HG03469 (cell line): Measurements from ENCODE around the gene POU3F4.

Source experiments
- ATAC-seq: cut with Tn5 transposase; IDR thresholded peaks from one replicate; pipeline ENCODE4 v1.9.1; 2021; ENCODE audit warnings: mild to moderate bottlenecking, moderate library complexity, moderate number of reproducible peaks; ENCODE audit not compliant: unreplicated experiment

Gene POU3F4

DNA sequence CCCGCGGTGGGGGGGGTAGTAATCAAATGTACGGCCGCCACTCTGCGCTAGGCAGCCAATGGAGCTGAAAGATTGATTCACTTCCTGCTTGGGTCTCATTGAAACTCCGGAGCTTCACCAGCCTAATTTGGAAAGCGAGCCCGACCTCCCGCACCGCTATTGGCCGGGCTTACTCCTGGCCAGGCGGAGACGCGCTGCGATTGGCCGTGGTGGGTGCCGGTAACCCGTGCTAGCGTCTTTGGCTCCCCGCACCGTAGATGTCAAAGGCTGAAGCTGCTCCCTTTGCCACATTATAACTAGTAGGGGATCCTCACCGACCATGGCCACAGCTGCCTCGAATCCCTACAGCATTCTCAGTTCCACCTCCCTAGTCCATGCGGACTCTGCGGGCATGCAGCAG lies at the start of gene POU3F4:
Gene POU3F4, plus strand, starts transcription at position 285 of the 400 bp plus-strand sequence. Its CDS starts 35 bp downstream, at position 320.
- ATAC-seq, result no peak

DNA sequence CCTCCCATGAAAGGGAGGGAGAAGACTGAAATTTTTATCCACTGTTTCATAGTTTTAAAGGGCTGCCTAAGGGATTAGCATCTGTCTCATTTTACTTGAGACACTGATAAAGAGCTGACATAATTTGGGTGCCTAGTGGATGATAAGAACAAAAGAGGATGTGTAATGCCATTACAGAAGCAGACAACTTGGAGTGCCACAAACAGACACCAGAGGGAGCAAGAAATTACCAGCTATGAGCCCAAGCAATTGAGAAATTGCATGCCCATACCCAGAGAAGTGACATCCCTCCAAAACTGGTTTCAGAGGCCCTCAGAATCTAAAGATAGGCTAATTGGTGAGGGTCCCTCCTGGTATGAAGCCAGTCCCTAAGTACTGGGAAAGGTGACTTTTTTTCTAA lies 38.5 kb upstream of the POU3F4 start:
- no peak for ATAC-seq

DNA sequence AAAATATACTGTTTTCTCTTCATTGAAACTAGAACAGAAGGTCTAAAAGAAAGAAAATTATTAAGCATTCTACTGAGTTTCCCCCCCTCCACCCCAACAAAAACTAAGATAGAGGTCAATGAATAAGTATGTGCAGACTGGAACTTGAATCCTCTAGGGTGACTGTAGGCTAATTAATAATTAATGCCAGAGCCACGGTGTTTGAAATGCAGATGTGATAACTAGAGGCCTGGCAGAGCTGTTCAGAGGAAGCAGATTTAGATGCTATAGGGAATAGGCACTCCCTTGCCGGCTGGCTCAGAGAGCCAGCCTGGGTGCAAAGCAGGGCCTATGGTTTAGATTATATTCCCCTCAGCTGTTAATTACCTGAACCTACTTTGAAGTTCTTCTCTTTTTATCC lies 12.2 kb upstream of the POU3F4 start:
- ATAC-seq, result no peak

GRCh38 chrX:83501003-83501402 lies 7.1 kb upstream of the POU3F4 start:
- no peak for ATAC-seq

- ATAC-seq, result no peak
Measured at GRCh38 chrX:83501530-83501929, 6.6 kb upstream of the POU3F4 start.

DNA sequence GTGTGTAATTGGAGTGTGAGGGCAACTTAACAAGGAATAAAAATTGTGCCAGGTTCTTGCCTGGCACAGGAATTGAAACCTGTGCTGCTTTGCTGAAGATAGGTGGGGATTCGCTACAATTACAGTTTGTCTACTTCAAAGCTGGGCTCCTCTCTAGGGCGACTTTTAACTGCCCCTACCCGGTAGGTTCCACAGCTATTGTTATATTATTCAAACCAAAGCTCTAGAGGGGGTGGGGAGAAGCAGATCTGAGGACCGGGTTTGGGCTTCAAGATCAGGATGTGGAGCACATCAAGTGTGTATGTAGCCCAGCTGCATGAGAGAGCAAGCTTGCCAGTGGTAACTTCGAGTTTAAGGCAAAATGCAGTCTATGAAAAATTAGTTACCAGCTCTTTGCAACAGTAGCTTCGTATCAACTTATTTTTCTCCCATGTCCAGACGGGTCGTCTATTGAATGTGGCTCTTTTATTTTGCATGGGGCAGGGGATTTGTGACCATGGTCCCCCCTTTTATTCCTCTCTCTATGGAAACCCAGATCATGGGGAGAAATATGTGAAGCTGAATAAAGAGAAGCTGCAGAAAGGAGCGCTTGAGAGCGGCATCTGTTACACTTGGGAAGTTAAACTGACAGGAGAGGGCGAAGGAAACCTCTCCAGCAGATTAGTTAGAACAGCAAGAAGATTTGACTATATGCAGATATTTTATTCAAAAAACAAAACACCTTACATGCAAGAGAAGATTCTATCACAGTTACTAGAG lies 3.2 kb upstream of the POU3F4 start:
- ATAC-seq, result no peak

GRCh38 chrX:83508526-83509253 lies 600 bp downstream of the POU3F4 start:
- ATAC-seq, result no peak

DNA sequence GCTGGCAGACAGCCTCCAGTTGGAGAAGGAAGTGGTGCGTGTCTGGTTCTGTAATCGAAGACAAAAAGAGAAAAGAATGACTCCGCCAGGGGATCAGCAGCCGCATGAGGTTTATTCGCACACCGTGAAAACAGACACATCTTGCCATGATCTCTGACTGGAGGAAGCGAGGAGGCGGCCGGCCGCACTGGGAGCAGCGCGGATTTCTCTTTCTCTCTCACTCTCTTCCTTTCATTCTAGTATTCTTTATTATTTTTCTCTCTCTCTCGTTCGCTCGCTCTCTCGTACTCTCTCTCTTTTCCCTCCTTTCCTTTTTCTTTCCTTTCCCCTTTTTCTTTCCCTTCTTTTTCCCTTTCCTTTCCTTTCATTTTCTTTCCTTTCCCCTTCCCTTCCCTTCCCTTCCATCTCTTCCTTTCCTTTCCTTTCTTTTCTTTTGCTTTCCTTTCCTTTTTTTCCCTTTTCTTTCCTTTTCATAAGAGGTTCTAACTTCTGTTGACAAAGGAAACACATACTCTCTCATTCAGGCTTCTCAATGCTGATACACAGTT lies 1.2 kb downstream of the POU3F4 start:
- ATAC-seq, result no peak

DNA sequence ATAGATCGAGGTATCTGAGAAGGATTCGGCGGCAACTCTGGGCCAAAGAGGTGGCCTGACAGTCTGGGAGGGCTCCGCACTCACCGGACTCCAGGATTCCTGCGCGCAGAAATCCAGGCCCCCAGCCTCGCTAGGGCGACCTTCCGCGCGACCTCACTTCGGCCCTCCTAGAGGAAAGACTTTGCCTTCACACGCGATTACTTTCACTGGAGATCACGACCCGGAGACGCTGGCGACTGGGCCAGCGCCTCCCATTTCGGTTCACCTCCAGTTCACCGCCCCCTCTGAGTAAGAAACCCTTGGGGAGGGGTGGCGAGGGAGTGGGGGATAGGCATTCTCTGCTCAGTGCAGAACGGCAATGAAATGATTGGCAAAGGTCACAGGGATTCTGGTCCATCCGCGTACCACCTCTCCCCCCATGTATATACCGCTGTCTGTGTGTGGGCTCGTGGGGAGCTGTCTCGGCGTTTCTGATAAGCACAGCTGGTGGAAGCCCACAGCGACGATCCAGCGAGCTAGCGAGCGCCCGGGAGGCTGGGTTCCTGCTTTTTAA lies 2.5 kb downstream of the POU3F4 start:
- no peak for ATAC-seq

DNA sequence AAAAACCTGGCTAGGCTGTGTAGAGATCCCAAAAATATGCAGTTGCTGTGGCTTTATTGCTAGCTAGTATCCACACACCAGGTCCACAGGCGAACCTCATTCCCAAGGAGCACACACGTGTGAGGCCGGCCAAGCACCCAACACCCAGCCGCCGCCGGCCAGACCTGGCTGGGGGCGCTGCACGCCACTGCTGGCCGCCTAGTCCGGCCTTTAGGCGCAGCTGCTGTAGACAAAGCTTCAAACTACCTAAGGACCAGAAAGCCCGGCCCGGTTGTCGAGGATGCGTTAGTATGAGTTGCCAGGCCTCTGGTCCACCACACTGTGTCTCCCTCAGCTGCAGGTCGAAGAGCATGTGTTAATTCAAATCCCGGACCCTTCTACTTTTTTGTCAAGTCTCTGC lies 3.1 kb downstream of the POU3F4 start:
- no peak for ATAC-seq

- ATAC-seq, result no peak
Measured at GRCh38 chrX:83512111-83512510, 4.0 kb downstream of the POU3F4 start.

DNA sequence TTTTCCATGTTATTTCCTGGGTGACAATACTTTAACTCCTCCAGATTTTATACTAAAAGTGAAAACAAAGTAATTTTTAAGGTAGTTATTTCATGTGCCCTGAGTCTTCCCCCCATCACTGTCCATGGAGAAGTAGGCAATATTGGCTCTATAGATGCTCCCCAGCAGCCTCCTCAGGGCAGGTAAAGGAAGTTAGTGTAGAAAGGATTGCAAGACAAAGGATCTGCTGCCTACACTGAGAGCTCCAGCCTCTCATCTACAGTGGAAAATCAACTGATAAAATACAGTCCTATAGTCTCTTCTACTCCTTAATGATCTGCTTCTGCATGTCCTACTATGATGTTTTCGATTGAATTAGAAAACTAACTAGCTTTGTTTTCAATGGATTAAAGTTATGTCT lies 8.5 kb downstream of the POU3F4 start:
- ATAC-seq, result no peak

DNA sequence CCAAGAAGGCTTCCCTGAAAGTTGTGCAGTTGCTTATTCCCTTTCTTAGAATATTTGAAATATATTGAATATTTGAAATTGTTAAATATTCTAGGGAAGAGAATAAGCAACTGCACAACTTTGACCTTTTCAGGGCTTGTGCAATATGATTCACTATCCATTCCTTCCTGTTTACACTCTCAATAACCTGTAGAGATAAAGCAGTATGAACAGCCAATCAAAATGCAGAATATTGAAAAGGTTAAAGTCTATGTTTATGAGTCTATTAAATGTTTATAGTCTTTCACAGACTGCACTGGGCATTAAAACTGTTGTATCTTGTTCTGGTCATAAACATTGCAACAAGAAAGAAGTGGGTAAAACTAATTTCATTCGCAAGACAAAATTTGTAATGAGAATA lies 13.8 kb downstream of the POU3F4 start:
- no peak for ATAC-seq

DNA sequence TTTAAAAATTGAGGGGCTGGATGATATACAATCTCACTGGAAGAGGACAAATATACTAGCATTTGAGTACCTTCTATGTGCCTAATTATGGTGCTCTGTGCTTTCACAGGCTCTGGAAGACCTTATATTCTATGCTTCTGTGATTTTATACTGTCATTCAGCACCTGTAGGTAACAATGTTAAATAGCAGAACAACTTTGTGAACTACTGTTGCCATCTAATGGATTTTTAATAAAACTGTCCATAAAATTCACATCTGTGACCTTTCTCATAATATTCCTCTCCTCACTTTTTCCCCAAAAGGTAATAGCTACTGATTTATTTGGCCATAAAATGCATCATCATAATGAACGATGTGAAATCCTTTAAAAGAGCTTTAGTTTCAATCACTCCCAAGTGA lies 21.9 kb downstream of the POU3F4 start:
- no peak for ATAC-seq

DNA sequence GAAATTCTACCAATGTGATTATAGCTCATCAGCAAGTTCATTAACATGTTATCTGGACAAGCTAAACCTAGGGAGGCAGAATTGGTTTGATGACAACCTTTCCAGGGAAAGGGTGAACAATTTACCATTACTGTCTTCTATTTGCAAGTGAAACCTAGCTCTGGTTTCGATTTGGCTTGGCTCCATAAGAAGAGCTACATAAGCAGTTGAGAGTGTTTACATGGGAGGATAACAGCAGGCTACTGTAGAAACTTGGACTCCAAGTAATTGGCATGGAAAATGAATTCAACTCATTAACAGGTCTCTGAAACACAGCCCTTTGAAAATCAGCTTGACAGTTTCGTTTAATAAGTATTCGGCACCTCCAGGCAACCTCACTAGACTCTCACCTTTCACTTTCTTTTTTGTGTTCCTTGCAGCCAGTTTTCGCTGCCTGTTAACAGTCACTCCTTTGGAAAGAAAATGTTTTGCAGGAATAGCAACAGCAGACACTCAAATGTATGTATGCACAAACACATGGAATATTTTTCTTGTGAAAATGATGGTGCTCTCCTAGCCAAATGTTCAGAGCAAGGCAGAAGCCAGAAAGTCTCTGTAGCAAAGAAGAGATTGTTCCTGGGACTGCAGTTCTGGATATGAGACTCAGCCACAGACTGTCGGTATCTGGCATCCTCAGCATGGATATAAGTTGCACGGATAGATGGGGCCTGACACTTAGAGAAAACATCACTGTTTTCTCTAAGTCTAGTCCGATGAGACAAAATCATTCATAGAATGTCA lies 27.5 kb downstream of the POU3F4 start:
- ATAC-seq, result no peak
